PC-9 (cell line): ENCODE data around the gene TSHZ2. TPM values are rescaled to one million over a fixed set of nuclear protein-coding genes. Genes with fewer than 3 reads are reported as not detected.
A peak's percentile ranks its signal among the peaks of the same experiment; 100 is the strongest.
"Not testable (repeated sequence)": the region's sequence is repeated elsewhere in the genome, so short reads cannot be mapped to it uniquely, and the experiment has no call there.

Source experiments
- BruUV-seq: library from RNA; stranded (reverse); fragments of 400-500 nt; replicated peaks from 2 replicates; lab custom pipeline; 2021; lab: Mats Ljungman, UMichigan
- CTCF ChIA-PET: fragments of 300-600 bp; sonication (Branson Sonifier 250); formaldehyde crosslinking; loops from one replicate; lab custom pipeline; 2022; ENCODE audit warnings: antibody characterized with exemption; lab: Charles Lee
- POLR2A ChIA-PET: fragments of 300-600 bp; sonication (Branson Sonifier 250); formaldehyde crosslinking; loops from one replicate; lab custom pipeline; 2022; ENCODE audit warnings: antibody characterized with exemption; ENCODE audit not compliant: unreplicated experiment; lab: Charles Lee
- DNase-seq, 2 experiments: peaks; one replicate each; pipeline versions ENCODE4 v3.0.0 to v3.0.0-alpha.2; 2015 to 2022; ENCODE audit warnings: mixed read lengths in 1 of 2
- H2AFZ ChIP-seq: fragments of 200-600 bp; sonication (generic); 2 replicates; pipeline ENCODE4 v1.8.1; 2017; ENCODE audit warnings: antibody characterized with exemption
- H3F3A ChIP-seq: fragments of 200-600 bp; sonication (generic); 2 replicates; pipeline ENCODE4 v1.8.1; 2017; ENCODE audit warnings: antibody characterized with exemption, mild to moderate bottlenecking, low read depth; ENCODE audit not compliant: insufficient read depth
- H3K27ac ChIP-seq: fragments of 200-600 bp; sonication (generic); 2 replicates; pipeline ENCODE4 v1.6.1; 2016; ENCODE audit warnings: mixed run types
- H3K27me3 ChIP-seq: fragments of 200-600 bp; sonication (generic); 2 replicates; pipeline ENCODE4 v1.6.1; 2016; ENCODE audit warnings: low read depth, mixed run types; ENCODE audit not compliant: insufficient read depth
- H3K36me3 ChIP-seq: fragments of 200-600 bp; sonication (generic); 2 replicates; pipeline ENCODE4 v1.6.1; 2016; ENCODE audit warnings: low read depth, mixed run types
- H3K4me1 ChIP-seq: fragments of 200-600 bp; sonication (generic); replicated peaks from 2 replicates; pipeline ENCODE4 v1.6.1; 2016; ENCODE audit warnings: mixed run types; ENCODE audit not compliant: insufficient read depth
- H3K4me2 ChIP-seq: fragments of 200-600 bp; sonication (generic); 2 replicates; pipeline ENCODE4 v1.6.1; 2017; ENCODE audit warnings: mixed run types
- H3K4me3 ChIP-seq: fragments of 200-600 bp; sonication (generic); 2 replicates; pipeline ENCODE4 v1.6.1; 2016; ENCODE audit warnings: mixed run types
- H3K79me2 ChIP-seq: fragments of 200-600 bp; sonication (generic); 2 replicates; pipeline ENCODE4 v1.6.1; 2017; ENCODE audit warnings: low read depth, mixed run types
- H3K9me2 ChIP-seq: fragments of 200-600 bp; sonication (generic); 2 replicates; pipeline ENCODE4 v1.8.1; 2017; ENCODE audit warnings: mild to moderate bottlenecking; ENCODE audit not compliant: insufficient read depth
- H3K9me3 ChIP-seq: fragments of 200-600 bp; sonication (generic); 2 replicates; pipeline ENCODE4 v1.8.1; 2016; ENCODE audit warnings: low read depth; ENCODE audit not compliant: insufficient read depth
- H4K20me1 ChIP-seq: fragments of 200-600 bp; sonication (generic); 2 replicates; pipeline ENCODE4 v1.8.1; 2017; ENCODE audit not compliant: insufficient read depth
- EZH2 ChIP-seq: fragments of 200-600 bp; sonication (generic); IDR thresholded peaks from 2 replicates; pipeline ENCODE4 v1.8.0; 2017; ENCODE audit warnings: antibody characterized with exemption, low read depth
- intact Hi-C: fragments of 100-400 bp; cut with micrococcal nuclease; formaldehyde crosslinking; loops from one replicate; pipeline ENCODE4 v1.10.0; 2022; ENCODE audit not compliant: unreplicated experiment
- total RNA-seq: library from RNA; stranded (reverse); gene quantifications from 2 replicates; pipeline ENCODE4 v1.2.3, GENCODE V29; 2021
- TF ChIP-seq, protein P1 (sequence below): fragments of 200-600 bp; sonication (generic); conservative IDR thresholded peaks from 2 replicates; pipeline ENCODE4 v1.6.1; 2017; ENCODE audit warnings: mixed run types, antibody characterized with exemption, mild to moderate bottlenecking, moderate library complexity

The TSHZ2 gene
- total RNA-seq, 1 experiment from 2014 or later, result not detected

DNA sequence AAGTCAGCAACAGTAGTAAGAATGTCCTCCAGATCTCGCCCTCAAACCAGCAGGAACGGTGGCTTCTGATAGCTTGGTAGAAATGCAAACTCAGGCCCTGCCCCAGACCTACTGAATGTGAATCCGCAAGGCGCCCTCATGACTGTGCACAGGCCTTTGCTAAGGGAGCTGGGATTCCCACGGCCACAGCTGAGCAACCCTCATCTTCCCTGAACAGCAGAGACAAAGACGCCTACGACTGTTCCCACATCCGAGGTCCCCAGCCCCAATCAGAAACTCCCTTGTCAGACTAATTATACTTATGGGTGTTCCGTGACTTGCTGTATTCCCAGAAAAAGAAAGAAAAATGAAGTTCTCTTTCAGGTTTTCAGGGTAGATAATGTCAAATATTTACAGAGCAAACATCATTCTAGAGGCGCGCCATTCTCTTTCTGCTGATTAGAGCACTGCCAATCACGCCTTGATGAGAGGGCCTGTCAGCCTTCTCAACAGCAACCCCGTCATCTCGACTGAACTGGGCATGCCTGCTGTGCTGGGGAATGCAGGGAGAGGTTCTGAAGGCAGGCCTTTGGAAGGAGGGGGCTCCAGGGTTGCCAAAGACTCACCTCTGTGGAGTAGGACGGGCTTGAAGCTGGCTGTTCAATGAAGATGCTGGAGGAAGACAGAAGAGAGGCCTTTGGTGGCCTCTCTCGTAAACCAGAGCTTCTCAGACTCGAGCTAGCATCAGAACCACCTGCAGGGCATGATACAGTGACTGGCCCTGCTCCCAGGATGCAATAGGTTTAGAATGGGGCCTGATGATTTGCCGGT is 541.5 kb downstream of the TSHZ2 start:
- Histone ChIP-seq H3K27me3 (peaks cover 17% of the 10 kb centered on the region), H3K36me3 (no peaks in the 10 kb centered on the region), H3K9me2 (no peaks in the 10 kb centered on the region), H3F3A (no peaks in the 10 kb centered on the region), H3K4me3 (no peak overlapping the region), H3K9me3 (no peaks in the 10 kb centered on the region), H3K79me2 (no peaks in the 10 kb centered on the region), H3K27ac (no peak overlapping the region), H3K4me1 (no peaks in the 10 kb centered on the region), H2AFZ (no peak overlapping the region), H4K20me1 (no peaks in the 10 kb centered on the region), H3K4me2 (no peak overlapping the region)
- POLR2A ChIA-PET, result no interaction called here
- BruUV-seq, result no TSS peak
- DNase-seq, result no peak
- intact Hi-C loops, result no loop called here
- TF ChIP-seq, protein P1, sequence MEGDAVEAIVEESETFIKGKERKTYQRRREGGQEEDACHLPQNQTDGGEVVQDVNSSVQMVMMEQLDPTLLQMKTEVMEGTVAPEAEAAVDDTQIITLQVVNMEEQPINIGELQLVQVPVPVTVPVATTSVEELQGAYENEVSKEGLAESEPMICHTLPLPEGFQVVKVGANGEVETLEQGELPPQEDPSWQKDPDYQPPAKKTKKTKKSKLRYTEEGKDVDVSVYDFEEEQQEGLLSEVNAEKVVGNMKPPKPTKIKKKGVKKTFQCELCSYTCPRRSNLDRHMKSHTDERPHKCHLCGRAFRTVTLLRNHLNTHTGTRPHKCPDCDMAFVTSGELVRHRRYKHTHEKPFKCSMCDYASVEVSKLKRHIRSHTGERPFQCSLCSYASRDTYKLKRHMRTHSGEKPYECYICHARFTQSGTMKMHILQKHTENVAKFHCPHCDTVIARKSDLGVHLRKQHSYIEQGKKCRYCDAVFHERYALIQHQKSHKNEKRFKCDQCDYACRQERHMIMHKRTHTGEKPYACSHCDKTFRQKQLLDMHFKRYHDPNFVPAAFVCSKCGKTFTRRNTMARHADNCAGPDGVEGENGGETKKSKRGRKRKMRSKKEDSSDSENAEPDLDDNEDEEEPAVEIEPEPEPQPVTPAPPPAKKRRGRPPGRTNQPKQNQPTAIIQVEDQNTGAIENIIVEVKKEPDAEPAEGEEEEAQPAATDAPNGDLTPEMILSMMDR, result no peak
- TF ChIP-seq EZH2, result no peak
- CTCF ChIA-PET, result interaction anchor here (0.6 kb wide), 1 partner anchor 1730 kb away, joined by 6 read pairs; no protein-coding TSS in a partner anchor

DNA sequence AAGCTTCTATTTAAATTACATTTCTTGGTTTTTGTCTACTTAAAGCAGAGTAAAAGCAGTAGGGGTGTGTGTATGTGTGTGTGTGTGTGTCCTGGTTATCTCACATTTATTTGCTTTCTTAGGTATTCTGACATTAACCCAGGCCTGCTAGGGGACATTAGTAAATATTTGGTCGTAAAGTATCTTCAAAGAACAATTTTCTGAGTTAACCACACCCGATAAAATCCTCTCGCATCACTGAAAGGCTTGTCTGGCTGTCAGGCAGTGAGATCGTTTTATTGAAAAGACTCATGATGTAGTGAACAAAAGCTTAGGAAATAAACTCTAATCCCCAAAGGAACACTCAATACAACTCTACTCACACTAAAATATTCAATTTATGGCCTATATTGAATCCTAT is 543.6 kb downstream of the TSHZ2 start:
- intact Hi-C loops, result no loop called here
- no TSS peak for BruUV-seq

DNA sequence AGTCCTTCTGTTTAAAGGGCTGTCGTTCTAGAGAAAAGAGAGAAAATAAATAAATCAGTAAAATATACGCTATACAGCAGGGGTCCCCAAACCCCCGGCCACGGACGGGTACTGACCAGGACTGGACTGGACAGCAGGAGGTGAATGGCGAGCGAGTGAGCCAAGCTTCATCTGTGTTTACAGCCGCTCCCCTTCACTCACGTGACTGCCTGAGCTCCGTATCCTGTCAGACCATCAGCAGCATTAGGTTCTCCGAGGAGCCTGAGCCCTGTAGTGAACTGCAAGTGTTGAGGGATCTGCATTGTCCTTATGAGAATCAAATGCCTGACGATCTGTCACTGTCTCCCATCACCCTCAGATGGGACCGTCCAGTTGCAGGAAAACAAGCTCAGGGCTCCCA is 545.0 kb downstream of the TSHZ2 start:
- DNase-seq, result no peak

More for the DNA sequence above, 543.6 kb downstream of the TSHZ2 start:
- Histone ChIP-seq H2AFZ (no peak overlapping the region), H3K27me3 (peaks cover 6% of the 10 kb centered on the region), H3K4me3 (no peak overlapping the region), H3K79me2 (no peaks in the 10 kb centered on the region), H3K36me3 (no peaks in the 10 kb centered on the region), H3K27ac (no peak overlapping the region), H3F3A (no peaks in the 10 kb centered on the region), H3K4me1 (no peaks in the 10 kb centered on the region), H4K20me1 (no peaks in the 10 kb centered on the region), H3K9me3 (no peaks in the 10 kb centered on the region), H3K4me2 (no peak overlapping the region), H3K9me2 (no peaks in the 10 kb centered on the region)
- TF ChIP-seq EZH2, result no peak
- TF ChIP-seq, protein P1, result no peak
- CTCF ChIA-PET, result no interaction called here
- no peak for DNase-seq
- POLR2A ChIA-PET, result no interaction called here

DNA sequence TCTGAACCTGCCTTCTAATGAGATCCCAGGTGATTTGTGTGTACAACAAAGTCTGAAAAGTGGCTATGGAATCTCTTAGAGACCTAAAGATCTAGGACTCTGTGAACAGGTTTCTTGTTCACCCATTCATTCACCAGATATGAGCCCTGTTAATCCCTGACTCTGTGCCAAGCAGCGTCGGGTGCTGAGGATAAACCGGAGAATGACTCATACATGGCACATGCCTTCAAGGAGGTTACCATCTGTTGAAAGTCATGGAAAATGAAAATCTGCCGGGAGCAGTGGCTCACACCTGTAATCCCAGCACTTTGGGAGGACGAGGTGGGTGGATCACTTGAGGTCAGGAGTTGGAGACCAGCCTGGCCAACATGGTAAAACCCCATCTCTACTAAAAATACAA is 549.3 kb downstream of the TSHZ2 start:
- H3K27ac ChIP-seq, intact Hi-C loops, CTCF ChIA-PET, H3K4me2 ChIP-seq, POLR2A ChIA-PET, H3K9me2 ChIP-seq, BruUV-seq, H3K79me2 ChIP-seq, H3K27me3 ChIP-seq, H2AFZ ChIP-seq, H3K4me3 ChIP-seq, H3K36me3 ChIP-seq, H4K20me1 ChIP-seq, H3K9me3 ChIP-seq, H3F3A ChIP-seq, H3K4me1 ChIP-seq: not testable (repeated sequence)
- peak; percentile 17 to 58 for DNase-seq

More for the DNA sequence above, 545.0 kb downstream of the TSHZ2 start:
- 0 out of 2 replicates have a peak overlapping the region, but pooled peaks have one; percentile 1 for H3K4me2 ChIP-seq
- intact Hi-C loops, result no loop called here
- H3K9me3 ChIP-seq, result no peaks in the 10 kb centered on the region
- CTCF ChIA-PET, result no interaction called here
- no peaks in the 10 kb centered on the region for H4K20me1 ChIP-seq
- no peaks in the 10 kb centered on the region for H3K36me3 ChIP-seq
- H2AFZ ChIP-seq, result no peak overlapping the region
- no peaks in the 10 kb centered on the region for H3K27me3 ChIP-seq
- H3K4me1 ChIP-seq, result no peaks in the 10 kb centered on the region
- no peaks in the 10 kb centered on the region for H3K79me2 ChIP-seq
- TF ChIP-seq, protein P1, result no peak
- TF ChIP-seq EZH2, result no peak
- H3F3A ChIP-seq, result no peaks in the 10 kb centered on the region
- no peaks in the 10 kb centered on the region for H3K9me2 ChIP-seq
- no peak overlapping the region for H3K27ac ChIP-seq
- POLR2A ChIA-PET, result no interaction called here
- no TSS peak for BruUV-seq
- no peak overlapping the region for H3K4me3 ChIP-seq
